HG03108 (cell line): ENCODE results near the gene PLPP4.

ENCODE experiments used
- ATAC-seq: cut with Tn5 transposase; IDR thresholded peaks from one replicate; pipeline ENCODE4 v1.9.1; 2021; ENCODE audit warnings: moderate library complexity; ENCODE audit not compliant: unreplicated experiment

PLPP4 gene

DNA sequence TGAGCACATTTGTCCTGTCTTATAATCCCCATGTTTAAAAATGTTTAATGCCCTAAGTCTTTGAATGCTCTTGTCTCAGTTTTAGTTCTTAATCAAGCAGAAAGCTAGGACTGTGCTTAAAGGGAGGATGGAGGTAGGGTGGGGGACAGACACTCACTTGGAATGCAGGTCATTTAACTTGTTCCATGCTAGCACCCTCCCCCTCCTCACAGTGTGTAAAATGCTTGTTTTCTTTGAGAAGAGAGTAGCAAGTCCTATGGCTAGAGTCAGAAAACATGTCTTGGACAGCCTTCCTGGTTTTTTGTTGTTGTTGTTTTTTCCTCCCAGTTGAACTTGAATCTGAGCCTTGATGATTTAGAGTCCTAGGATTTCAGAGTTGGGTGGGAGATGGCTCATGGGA lies 114.2 kb downstream of the PLPP4 start:
- ATAC-seq = no peak

DNA sequence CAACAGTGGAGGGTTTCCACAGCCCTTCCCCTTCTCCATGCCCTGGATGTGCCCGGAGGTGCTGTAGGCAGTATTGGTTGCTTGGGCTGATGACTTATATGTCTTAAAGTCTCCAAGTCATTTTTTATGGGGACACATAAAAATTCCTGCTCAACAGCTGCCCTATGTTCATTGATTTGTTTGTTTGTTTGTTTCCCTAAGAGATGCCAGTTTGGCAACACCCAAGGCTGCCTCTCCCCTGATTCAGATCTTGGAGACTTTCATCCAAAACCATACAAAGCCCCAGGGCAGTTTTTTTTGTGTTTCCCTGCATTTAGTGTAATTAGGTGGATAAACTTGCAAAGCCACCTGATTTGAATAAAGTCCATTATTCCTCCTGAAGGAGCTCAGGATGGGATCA lies 115.3 kb downstream of the PLPP4 start:
- ATAC-seq = no peak

DNA sequence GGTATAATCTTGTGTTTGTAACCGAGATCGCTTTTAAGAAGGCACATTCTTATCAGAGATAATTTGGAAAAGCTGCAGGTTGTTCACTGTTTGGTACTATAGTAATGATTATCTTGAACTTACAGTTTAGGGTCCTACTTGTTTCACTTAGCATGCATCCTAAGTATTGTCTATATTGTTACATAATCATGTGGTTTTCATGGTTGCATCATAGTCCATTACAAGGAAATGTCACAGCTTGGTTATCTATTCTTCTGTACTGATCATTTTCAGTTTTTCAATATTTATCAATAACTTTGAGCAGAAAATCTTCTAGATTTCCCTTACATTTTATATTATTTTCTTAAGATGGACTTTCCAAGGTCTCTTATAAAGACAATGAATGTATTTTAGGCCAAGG lies 116.3 kb downstream of the PLPP4 start:
- ATAC-seq = no peak

GRCh38 chr10:120574981-120575380 lies 118.0 kb downstream of the PLPP4 start:
- ATAC-seq = no peak

- no peak for ATAC-seq
Measured at GRCh38 chr10:120575411-120575810, 118.4 kb downstream of the PLPP4 start.

- no peak for ATAC-seq
Measured at GRCh38 chr10:120578134-120578533, 121.1 kb downstream of the PLPP4 start.

DNA sequence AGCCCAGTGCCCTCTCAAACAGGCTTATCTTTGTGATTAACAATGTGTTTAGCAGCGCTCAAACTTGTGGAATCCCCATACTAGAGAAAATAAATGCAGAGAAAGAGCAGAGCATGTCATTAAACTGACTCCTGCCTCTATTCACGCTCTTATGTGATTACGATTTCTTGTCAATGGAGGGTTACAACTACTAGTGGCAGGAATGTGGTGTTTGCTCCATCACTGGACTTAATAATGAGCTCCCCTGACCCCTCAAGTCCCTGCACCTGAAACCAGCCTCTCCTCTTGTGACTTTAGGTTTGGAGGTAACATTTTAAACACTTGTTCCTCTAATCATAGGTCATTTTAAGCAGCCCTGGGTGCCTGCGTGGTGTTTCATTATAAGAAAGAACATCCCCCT lies 121.9 kb downstream of the PLPP4 start:
- ATAC-seq = no peak

DNA sequence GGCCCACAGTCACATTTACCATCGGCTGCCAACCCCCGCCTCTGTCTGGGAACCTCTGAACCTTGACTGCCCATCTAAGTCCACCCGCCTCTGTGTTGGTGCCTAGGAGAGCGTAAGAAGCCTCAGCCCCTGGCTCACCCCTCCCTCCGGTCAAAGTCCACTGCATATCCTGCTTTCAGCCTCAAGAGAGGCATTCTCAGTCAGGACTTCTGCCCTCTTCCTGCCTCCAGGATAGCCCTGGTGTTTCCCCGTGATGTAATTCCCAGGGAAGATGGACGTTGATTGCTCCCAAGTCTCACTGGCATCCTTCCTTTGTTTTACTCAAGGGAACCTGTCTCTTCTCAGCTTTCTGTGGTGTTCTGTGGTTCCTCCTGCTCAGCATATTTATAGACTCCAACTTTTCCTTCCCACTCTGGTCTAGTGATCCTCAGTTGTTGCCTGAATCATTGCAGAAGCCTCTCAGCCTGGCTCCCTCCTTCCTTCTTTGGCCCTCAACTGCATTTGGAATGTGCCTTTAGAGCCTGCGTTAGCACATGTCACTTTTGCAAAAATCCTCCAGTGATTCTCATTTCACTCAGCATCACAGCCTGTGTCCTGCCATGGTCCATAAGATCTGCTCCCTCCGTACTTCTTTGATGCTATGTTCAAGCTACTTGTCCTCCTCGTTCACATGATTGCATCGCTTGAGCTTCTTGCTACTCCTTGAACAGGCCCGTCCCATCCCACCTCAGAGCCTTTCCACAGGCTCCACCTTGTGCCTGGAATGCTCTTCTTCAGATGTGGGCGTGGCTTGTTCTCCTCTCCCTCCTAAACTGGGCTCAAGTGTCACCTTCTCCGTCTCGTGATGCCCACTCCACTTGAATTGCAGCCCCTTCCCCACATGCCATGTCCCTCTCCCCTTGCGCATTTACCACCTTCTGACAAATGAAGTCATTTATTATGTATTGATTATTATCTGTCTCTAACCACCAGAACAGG lies 124.2 kb downstream of the PLPP4 start:
- ATAC-seq = no peak

DNA sequence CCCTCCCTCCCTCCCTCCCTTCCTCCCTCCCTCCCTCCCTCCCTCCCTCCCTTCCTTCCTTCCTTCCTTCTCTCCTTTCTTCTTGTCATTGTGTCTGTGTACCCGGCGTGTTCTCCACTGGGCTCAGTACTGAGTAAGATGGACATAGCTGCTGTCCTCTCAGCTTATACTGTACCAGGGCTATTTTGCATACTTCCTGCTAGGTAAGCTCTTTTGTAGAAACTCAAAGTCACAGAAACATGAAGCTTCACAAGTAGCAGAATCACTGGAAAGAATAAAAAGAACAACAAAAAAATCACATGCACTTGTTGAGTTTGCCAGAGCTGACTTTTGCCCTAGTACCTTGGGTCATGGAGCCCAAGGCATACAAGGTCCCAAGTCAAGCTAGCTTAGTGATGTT lies 125.7 kb downstream of the PLPP4 start:
- no peak for ATAC-seq

DNA sequence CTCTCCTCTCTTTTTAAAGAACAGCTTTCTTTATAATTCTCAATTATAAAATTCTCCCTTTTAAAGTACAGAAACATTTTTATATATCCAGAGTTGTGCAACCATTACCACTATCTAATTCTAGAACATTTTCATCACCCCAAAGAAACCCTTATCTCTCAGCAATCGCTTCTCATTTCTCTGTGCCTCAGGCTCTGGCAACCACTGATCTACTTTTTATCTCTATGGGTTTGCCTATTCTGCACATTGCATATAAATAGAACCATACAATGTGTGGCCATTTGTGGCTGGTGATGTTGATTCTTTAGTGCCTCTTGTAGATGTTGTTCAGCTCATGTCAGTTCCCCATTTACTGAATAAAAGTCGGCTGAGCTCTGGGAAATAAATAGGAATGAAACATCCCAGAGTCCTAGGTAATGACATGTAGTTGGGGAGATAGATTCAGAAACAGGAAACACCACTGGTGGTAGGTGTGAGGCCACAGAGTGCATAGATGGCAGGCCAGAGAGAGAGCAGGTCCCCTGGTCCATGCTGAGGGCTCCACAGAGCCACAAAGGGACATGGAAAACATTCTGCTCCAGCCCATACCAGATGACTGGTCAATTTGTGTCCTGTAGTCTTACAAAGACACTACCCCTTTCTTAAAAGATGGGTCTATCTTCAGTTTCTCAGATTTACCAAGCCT lies 126.5 kb downstream of the PLPP4 start:
- ATAC-seq = no peak

DNA sequence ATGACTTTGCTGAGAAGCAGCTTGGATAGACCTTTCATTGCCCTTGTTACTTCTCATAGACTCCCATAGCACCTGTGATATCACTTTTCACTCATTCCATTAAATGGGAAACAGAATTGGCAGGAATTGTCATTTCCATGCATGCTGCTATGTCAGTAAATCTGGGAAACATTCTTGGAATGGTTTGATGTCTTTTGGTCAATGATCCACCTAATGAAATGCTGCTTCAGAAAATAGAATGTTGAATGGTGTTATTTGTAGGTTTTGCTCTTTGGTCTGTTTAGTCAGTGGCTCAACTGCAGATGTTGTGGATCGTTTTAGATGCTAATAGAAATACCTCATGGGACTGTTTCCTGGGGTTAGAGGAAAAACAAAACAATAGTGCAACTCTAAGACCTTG lies 127.8 kb downstream of the PLPP4 start:
- ATAC-seq = no peak

DNA sequence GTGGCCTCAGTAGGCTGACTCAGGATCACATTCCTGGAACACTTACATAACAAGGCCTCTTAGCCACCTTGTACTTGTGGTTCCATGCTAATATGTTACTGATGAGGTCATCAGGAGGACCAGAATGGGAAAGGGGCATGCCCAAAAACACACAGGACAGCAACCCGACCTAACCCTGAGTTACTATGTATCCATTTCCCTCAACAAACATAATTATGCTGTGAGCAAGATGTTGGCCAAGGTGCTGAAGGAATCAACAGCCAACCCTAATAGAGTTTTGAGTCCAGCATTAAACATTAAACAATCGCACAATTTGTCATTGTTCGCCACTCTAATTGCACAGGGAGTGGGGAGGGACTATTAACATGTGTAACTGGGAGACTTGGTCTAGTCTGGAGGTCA lies 129.4 kb downstream of the PLPP4 start:
- no peak for ATAC-seq

GRCh38 chr10:120587061-120587460 lies 130.0 kb downstream of the PLPP4 start:
- no peak for ATAC-seq

DNA sequence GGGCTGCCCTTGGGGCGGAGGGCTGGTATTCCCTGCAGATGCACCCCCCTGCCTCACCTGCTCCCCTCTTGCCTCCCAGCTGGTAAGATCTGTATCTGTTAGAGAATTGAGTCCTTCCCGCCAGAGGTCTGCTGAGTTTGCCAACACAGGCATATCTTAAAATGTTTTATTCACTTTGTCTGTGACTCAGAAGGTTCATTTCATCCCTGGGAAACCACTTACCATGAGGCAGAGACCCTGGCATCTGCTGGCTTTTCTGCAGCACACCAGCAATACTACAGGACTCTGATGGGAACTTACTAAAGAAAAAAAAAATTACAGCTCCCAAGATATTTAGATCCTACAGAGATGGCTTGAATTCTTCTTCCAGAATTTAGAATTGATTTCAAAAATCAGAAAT lies 131.3 kb downstream of the PLPP4 start:
- ATAC-seq = no peak

DNA sequence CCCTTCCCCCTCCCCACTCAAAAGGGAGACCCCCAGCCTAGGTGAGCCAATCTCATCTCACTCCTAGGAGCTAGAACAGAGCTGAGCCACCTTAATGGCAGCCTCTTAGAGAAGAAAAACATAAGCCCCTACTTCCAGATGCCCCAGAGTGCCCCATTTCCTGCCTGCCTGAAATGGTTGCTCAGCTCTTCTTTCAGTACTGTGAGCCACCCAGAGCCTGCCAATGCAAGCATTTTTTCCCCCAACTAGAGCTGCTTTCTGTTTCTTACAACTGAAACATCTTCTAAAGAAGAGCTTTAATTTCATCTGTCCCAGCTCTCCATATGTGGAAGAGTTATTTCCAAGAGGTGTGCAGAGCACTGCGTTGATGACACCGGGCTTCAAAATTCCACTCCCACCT lies 136.7 kb downstream of the PLPP4 start:
- ATAC-seq = no peak

DNA sequence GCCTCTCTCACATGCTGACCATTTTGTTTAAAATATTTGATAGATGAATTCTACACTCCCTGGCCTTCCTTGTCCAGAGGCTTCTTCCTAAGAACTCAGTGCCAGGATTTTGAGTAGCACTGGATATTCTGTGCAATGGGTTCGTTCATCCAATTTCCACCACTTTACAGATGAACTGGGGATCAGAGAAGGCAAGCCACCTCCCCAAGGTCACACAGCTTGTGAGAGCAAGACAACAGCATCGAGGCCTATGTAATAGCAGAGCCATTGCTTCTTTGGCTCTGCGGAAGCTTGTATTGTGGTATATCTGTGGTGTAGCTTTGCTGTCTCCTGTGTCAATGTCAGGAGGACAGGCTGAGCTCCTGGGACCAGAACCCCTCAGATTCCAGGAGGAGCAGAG lies 140.9 kb downstream of the PLPP4 start:
- ATAC-seq = no peak

GRCh38 chr10:120598386-120598785 lies 141.4 kb downstream of the PLPP4 start:
- ATAC-seq = no peak

DNA sequence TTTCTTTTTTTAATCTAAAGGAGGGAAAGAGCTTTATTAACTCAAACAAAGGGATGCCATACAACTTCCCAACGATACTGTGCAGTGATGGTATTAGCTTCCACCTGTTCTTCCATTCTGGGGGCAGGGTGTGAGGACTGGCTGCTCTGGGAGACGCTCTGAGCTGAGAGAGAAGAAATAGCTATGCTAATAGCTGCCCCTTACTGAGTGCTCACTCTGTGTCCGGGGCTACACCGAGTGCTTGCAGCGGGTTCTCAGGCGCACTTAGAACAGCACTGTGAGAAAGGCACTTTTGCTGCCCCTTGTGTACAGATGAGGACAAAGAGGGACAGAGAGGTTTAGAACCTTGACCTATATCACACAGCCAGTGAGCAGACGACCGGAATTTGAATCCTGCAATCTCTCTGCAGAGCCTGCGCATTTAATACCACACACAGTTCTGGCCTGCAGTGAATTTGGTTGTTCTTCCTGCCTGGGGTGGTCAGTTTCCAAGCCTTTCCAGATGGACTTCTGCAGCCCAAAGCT lies 142.2 kb downstream of the PLPP4 start:
- no peak for ATAC-seq

DNA sequence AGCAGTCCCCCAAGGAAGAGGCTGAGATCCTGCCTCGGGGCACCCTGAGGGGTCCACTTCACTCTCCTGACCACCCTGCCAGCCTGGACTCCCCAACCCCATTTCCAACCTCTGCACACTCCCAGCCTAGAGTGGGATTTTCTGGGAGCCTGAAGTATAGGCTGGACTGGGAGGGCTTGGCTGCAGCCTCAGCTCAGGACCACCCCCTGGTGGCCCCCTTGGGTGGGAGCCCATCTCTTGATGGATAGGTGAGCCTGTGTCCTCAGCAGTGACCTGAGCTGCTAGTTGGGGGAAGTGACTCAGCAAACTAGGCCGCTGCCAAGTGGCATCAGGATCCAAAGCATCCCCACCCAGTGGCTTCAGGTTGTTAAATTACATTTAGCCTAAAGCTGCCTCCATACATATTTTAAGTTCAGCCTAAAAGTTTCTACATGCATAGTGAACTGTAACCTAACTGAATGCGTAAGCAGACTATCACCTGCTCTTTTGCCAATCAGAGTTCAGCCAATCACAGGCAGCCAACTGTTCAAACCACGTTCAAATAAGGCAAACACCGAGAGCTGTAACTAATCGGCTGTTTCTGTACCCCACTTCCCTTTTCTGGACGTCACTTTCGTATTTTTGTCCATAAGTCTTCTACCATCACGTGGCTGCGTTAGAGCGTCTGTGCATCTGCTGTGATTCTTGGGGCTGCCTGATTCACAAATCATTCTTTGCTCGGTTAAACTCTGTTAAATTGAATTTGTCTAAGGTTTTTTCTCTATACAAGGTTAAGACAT lies 144.0 kb downstream of the PLPP4 start:
- ATAC-seq = no peak

DNA sequence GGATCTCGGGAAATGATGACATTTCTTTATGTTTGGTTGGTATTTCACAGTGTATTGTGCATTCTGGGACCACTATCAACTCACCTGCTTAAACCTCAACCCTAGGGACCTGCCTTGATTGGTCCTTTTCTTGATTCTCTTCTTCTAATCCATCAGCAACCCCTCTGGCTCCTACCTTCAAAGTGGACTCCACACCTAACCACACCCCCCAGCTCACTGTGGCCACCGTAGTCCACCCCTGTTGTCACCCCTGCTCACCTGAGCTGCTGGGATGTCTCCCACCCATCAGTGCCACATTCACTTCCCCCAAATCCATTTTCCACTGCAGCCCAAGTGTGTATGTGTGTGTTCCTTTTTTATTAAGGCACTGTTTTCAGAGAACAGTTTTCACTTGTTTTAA lies 145.0 kb downstream of the PLPP4 start:
- ATAC-seq = no peak

DNA sequence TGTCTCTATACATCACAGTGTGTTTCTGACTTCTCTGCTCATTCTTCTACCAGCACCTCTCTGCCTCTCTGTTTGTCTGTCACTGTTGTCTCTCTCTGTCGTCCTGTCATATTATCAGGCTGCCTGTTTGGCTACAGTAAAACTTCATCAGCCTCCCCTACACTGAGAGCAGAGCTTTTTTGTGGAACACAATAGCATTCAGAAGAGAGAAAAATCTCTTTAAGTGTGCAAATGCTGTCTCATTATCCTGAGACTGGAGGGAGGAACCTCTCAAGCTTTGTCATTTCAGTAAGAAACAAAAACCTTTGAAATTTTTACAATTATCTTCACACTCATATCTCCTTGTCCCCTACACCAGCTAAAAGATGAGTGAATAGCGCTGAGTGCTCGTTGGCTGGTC lies 148.4 kb downstream of the PLPP4 start:
- no peak for ATAC-seq
